HG02852 (cell line): ENCODE data around the gene RNF123.
A peak's percentile ranks its signal among the peaks of the same experiment; 100 is the strongest.

Experiments used
- ATAC-seq: cut with Tn5 transposase; IDR thresholded peaks from one replicate; pipeline ENCODE4 v1.9.1; 2021; ENCODE audit warnings: mild to moderate bottlenecking, moderate library complexity; ENCODE audit not compliant: unreplicated experiment

Gene RNF123

GRCh38 chr3:49657208-49657915 lies 32.0 kb upstream of the RNF123 start:
- no peak for ATAC-seq

- no peak for ATAC-seq
These were observed 30.6 kb upstream of the RNF123 start for GRCh38 chr3:49658711-49659110.

- no peak for ATAC-seq
These were observed 29.6 kb upstream of the RNF123 start for GRCh38 chr3:49659756-49660155.

GRCh38 chr3:49661281-49661680 lies 28.1 kb upstream of the RNF123 start:
- ATAC-seq = no peak

- no peak for ATAC-seq
These were observed 27.3 kb upstream of the RNF123 start for GRCh38 chr3:49662021-49662420.

GRCh38 chr3:49662720-49663413 lies 26.5 kb upstream of the RNF123 start:
- ATAC-seq = no peak

- no peak for ATAC-seq
These were observed 25.5 kb upstream of the RNF123 start for GRCh38 chr3:49663831-49664230.

GRCh38 chr3:49664300-49664699 lies 25.1 kb upstream of the RNF123 start:
- no peak for ATAC-seq

GRCh38 chr3:49665822-49666519 lies 23.4 kb upstream of the RNF123 start:
- ATAC-seq = no peak

- ATAC-seq = no peak
These were observed 22.8 kb upstream of the RNF123 start for GRCh38 chr3:49666592-49666991.

- no peak for ATAC-seq
These were observed 21.5 kb upstream of the RNF123 start for GRCh38 chr3:49667701-49668413.

GRCh38 chr3:49668414-49668797 lies 21.0 kb upstream of the RNF123 start:
- no peak for ATAC-seq

- ATAC-seq = no peak
These were observed 20.5 kb upstream of the RNF123 start for GRCh38 chr3:49668861-49669260.

GRCh38 chr3:49669352-49669751 lies 20.0 kb upstream of the RNF123 start:
- ATAC-seq = no peak

- ATAC-seq = no peak
These were observed 18.4 kb upstream of the RNF123 start for GRCh38 chr3:49670940-49671290.

- no peak for ATAC-seq
These were observed 17.8 kb upstream of the RNF123 start for GRCh38 chr3:49671291-49672288.

GRCh38 chr3:49673121-49673714 lies 16.1 kb upstream of the RNF123 start:
- no peak for ATAC-seq

- peak; percentile 75 for ATAC-seq
These were observed 15.5 kb upstream of the RNF123 start, which contains the start of gene APEH for GRCh38 chr3:49673715-49674496. Gene APEH (plus strand): TSS chr3:49674351. CDS start chr3:49674402, 51 bp downstream.

- peak; percentile 27 for ATAC-seq
These were observed 14.8 kb upstream of the RNF123 start for GRCh38 chr3:49674497-49674983.
